OCI-M2 (cell line): ENCODE measurements around the gene CD101.
A peak's percentile ranks its signal among the peaks of the same experiment; 100 is the strongest.

ENCODE experiments used
- DNase-seq: peaks from one replicate; lab custom pipeline; 2025; ENCODE audit not compliant: unreplicated experiment; lab: John Stamatoyannopoulos, UW

Gene CD101

DNA sequence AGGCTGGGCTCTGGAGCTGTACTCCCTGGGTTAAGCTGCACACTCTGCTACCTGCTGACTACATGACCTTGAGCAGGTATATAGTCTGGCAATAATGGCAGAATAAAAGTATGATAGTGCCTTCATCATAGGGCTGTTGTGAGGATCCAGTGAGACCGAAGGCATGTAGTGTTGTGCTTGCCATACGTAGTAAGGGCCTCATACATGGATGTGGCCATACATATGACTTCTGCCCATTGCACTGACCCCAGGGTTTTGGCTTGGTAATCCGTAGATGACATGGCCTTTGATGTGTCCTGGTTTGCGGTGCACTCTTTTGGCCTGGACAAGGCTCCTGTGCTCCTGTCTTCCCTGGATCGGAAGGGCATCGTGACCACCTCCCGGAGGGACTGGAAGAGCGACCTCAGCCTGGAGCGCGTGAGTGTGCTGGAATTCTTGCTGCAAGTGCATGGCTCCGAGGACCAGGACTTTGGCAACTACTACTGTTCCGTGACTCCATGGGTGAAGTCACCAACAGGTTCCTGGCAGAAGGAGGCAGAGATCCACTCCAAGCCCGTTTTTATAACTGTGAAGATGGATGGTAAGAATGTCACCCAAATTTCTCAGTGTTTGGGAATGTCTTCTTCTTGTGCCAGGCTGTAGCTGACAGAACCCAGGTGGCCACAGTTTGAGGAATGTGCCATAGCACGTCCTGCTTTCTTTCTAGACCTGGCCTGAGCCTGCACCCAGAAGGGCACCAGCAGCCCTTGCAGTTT lies 17.0 kb upstream of the CD101 start:
- DNase-seq, result no peak

DNA sequence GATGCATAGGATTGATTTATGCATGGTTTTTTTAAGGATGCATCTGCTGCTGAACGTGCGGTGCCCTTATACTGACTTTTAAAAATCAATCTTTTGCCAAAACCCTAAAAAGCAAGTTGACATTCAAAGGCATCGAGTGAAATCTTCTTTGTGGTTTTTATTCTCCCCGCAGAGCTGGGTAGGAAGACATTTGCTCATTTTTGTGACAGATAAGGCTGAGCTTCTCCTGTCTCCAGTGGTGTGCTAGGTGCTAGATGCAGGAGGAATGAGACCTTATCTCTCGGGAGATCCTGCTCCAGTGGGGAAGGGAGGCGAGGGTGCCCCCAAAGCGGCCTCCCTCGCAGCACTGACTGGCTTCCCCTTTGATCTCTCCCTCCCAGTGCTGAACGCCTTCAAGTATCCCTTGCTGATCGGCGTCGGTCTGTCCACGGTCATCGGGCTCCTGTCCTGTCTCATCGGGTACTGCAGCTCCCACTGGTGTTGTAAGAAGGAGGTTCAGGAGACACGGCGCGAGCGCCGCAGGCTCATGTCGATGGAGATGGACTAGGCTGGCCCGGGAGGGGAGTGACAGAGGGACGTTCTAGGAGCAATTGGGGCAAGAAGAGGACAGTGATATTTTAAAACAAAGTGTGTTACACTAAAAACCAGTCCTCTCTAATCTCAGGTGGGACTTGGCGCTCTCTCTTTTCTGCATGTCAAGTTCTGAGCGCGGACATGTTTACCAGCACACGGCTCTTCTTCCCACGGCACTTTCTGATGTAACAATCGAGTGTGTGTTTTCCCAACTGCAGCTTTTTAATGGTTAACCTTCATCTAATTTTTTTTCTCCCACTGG lies 14.9 kb upstream of the CD101 start:
- no peak for DNase-seq

DNA sequence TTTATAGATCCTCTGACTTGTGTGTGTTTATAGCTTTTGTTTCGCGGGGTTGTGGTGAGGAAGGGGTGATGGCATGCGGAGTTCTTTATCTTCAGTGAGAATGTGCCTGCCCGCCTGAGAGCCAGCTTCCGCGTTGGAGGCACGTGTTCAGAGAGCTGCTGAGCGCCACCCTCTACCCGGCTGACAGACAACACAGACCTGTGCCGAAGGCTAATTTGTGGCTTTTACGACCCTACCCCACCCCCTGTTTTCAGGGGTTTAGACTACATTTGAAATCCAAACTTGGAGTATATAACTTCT lies 14.4 kb upstream of the CD101 start:
- peak; percentile 66 for DNase-seq

DNA sequence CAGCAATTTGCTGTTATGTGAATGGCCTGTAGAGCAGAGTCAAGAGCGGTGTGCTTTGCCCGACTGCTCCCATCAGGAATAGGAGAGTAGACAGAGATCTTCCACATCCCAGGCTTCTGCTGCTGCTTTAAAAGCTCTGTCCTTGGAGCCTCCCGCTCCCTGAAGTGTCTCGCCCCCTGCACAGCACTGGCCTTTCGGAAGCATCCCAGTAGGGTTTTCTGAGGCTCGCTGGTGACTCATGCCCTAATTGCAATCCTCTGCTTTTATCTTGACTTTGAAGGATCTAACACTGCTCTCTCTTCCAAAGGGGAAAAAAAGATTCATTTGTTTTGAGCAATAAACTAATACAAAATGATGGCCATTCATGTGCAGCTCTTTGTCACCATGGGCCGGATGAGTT lies 13.3 kb upstream of the CD101 start:
- no peak for DNase-seq

DNA sequence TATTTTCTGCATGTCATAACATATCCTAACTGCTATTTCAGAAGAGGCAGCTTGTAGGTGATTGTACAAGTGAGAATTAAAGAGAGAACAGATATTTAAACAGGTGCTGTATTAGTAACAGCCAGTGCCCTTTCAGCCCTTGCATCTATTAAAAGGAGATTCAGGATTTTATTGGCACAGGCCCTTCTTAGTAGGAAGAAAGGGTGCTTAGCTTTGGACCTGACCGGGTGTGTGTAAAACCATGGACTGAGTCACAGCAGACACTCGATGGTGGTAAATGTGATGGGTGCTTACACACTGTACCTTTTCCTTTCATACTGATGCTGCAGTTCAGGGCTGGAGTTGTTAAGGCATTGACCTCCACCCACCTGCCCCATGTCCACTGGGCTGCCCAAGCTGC lies 12.7 kb upstream of the CD101 start:
- no peak for DNase-seq

DNA sequence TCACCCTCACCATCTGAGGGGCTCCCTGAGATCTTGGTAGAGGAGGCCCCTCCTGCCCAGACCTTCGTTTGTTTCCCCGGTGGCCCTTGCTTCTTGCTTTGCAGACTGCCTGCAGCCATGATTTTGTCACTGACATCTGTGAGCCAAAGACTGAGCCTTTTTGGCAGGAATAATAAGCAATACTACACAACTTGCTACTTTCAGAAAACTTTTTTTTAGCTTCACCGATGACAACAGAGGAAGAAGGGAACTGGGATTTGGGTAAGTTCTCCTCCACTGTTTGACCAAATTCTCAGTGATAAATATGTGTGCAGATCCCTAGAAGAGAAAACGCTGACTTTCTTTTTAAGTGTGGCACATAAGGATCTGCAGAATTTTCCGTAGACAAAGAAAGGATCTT lies 11.7 kb upstream of the CD101 start:
- no peak for DNase-seq

DNA sequence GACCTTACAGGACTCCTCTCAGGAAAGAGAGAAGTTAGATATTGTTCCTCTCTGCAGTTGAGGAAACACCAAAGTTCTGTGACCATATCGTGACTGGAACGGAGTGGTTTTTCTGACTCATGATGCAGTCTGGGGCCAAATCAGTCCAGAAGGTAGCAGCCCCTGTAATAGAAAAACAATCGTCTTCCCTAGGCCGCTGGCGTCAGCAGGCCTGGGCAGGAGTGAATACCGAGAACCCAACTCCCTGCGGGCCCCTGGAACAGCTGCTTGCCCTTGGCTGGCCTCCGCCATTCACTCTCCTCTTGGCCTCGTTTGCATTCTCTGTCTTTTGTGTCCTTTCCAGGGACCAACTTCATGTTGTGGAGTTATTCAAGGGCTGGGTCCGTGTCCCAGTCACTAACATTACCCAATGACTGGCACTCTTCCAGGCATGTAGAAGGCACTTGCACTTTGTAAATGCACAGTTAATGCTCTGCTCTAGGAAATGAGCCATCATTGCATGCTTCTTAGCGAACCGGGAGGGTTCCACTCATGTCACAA lies 10.9 kb upstream of the CD101 start:
- DNase-seq, result no peak

DNA sequence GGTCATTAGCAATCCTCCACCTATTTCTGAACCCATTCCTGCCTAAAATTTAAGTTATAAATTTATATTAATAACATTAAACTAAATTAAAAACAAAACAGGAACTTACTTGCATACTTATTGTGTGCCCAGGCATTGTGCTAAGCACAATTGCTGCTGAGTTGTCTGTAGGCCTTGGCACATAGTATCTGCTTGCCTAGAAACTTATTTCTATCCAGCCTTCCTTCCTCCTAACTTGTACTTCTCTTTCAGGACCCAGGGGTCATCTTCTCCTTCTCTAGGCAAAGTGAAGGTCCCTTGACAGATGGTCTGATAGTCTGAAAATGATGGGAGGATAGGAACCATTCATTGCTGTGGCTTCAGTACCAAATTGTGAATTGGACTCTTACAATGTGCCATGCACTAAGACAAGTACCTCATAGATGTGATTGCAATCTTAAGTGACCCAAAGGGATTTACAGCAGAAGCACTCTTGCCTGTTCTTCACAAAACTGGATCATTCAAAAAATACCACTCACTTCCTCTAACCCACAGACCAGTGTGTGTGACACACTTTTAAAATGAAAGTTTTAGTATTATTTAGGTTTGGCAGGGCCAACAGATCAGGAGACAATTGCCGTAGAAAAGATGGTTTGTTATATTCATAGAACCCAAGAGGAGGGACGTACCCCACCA lies 10.3 kb upstream of the CD101 start:
- no peak for DNase-seq

DNA sequence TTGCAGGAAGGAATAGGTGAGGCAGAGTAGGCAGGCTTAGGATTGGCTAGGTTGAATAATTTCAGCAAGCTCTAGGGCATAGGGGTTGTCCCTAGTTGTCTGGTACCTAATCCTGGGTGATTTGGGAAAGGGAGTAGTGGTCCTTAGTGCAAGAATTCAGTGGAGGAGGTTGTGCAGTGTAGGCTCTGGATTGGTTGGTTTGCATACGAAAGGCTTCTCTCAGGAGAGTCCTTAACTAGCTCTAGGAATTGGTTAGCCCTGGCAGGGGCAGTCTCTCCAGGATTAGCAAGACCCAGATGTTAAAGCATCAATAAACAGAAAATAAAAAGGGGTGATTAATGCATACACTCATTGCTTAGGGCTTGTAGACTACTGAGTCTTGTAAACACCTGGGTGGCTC lies 9.6 kb upstream of the CD101 start:
- DNase-seq, result no peak

DNA sequence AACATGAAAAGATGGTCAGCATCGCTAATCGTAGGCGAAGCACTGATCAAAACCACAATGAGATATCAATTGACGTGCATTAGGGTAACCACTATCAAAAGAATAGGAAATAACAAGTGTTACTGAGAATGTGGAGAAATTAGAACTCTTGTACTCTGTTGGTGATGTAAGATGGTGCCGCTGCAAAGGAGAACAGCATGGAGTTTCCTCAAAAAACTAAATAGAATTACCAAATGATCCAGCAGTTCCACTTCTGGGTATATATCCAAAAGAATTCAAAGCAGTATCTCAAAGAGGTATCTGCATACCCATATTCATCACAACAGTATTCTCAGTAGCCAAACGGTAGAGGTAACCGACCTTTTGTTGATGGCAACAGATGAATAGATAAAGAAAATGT lies 8.3 kb upstream of the CD101 start:
- no peak for DNase-seq

DNA sequence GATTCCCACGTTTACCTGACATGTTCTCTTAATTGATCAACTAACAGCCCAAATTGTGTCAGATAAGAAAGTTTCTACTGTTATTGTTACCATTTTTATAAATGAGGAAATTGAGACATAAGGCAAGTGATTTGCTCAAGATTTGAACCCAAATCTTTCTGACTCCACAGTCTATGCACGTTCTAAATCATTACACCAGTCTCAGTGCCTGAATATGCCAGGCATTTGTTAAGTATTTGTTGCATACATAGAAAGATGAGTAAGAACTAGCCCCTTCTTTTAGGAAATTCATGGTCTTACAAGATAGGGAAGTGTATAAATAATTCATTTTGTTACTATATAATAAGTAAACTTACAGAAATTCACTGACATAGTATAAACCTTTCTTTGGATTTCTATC lies 7.1 kb upstream of the CD101 start:
- DNase-seq, result no peak

DNA sequence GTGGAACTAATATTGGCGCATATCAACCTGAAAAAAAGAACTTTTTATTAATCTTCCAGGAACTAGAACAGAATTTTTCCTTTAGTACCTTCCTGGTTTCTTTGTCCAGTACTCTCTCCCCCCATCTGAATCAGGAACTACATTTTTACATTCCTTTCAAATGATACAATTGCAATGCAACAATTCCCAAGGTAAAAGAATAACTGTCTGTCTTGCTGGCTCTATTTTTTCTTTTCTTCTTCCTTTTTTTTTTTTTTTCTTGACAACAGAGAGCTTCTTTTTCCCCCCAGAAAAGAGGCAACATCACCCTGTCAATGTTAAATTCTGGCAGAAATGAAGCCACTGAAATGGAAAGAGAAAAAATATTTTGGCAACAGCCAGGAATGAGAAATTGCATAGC lies 4.5 kb upstream of the CD101 start:
- DNase-seq, result no peak

DNA sequence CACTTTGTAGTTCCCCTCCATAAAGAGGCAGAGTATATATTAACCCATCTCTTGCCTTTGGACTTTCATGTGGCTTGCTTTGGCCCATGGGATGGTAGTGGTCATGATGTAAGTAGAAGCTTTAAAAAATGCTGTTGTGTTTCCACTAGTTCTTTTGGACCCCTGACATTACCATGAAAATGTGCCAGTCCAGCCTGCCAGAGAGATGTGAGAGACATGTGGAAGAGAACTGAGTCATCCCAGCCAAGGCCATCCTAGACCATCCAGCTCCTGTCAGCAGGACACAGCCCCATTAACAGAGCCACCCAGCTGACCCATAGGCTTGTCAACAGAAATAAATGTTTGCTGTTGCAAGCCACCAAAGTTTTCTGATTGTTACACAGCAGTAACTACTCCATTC lies 3.9 kb upstream of the CD101 start:
- no peak for DNase-seq

DNA sequence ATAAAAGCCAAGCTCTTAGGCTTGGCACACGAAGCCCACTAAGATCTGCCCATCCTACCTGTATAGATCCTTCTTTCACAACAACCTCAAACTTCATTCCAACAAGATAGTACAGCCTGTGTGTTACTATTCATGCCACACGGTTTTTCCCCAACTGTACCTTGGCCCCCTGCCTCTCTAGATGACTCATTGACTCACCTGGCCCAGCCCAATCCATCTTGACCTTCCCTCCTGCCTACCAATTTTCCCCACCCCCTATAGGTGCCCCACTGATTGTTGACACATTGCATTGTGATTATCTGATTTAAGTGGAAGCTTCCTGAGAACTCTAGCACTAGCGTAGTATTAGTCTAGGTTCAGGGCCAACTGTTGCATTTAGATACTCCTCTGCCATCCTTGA lies 2.0 kb upstream of the CD101 start:
- DNase-seq, result no peak

DNA sequence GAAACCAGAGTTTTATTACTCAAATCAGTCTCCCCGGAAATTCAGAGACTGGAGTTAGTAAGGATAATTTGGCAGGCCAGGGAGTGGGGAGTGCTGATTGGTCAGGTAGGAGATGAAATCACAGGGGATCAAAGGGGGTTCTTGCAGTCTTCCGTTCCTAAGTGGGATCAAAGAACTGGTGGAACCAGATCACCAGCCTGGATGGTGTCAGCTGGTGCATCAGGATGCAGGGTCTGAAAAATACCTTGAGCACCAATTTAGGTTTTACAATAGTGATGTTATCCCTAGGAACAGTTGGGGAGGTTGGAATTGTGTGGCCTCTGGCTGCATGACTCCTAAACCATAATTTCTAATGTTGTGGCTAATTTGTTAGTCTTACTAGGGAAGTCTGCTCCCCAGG lies 1.4 kb upstream of the CD101 start:
- DNase-seq, result no peak

DNA sequence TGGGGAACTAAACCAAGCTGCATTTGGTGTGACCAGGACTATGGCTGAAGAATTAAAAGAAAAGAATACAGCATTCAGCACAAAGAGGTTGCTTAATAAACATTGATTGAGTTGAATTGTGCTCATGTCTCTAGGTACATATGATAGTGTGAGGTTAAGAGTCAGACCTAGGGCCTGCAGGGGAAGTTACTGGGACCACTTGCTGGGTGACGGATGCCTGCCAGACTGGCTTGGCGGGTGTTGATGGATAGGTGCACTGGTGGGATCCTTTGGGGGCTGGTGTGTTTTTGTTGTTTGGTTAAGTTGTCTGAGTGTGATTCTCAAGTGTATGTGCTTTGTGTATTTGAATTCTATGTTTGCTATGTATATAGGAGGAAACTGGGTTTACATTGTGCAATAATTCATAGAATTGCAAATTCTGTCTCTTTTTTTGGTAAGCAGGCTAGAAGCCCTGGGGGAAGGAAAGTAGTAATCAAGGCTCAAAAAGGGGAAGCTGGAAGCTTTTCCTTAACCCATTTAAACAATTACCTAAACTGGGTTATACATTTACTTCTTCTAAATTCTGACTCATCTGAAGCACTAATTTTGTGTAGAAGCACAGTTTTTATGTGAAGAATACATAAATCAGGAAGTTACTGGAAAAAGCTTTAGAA lies 1.8 kb downstream of the CD101 start:
- DNase-seq, result no peak

DNA sequence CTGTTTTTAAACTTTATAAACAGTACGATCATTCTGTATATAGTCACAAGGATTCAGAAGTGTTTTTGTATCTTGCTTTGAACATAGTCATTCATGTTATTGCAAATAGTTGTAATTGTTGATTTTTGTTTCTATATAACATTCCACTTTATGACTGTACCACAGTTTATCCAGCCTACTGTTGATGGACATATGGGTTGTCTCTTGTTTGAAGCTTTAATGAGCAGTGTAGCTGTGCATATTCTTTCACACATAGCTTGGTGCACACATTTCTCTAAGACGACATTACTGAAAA lies 6.1 kb downstream of the CD101 start:
- DNase-seq, result no peak

DNA sequence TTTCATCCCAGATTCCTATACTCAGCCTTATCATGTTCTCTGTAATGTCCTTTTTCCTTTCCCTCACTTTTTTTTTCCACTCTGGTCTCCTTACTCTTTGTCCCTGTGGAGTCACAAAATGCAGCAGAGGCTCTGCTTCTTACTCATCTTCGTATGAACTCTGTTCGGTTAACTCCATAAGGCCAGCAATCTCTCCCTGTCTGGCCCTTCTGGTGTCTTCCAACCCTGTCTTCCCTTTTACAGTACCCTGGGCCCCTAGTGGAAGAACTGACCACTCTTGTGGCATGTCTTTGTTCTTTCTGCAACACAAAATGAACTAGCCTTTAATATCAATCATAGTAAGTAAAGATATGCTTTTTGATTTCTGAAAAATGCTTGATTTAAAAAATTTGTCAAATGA lies 7.1 kb downstream of the CD101 start:
- DNase-seq, result no peak

DNA sequence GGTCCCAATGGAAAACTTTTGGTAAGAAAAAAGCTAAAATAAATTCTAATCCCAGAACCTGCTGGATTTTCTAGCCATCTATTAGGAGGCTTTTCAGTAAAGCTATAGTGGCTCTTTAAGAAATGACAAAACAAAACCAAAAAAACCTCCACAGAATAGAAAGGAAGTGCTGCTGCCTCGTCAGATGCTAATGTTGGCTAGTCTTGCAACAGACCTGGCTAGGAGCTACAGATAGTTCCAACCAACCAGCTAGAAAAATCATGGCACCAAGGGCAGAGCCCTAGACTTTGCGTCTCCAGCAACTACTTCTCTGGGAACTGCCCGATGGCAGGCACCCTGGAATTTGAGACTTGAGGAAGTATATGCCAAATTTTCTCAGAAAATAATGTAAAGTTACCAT lies 7.6 kb downstream of the CD101 start:
- DNase-seq, result no peak

DNA sequence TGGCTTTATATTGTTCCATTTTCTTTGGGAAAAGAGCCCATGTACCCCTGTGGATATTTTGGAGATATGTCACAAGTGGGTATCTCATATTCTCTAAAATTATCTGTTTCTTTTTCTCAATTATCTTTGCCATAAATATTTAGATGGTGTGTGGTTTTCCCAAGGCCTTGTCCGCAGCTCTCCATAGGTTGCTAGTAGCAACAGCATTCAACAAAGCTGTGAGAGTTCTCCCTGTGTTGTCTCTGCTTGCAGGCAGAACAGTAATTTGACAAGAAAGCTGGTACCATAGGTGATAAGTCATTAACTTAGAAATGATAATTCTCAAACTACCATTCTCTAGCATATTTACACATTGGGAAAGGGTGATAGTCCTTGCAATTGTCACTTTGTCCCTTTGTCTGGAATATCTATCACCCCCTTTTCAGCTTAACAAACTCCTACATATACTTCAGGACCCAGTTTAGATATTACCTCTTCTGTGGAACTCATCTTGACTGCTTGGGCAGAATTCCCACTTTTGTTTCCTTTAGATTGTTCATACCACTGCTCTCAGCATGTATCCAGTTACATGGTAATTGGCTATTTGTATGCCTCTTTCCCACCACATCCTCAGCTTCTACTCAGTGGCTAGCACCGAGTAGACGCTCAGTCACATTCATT lies 8.9 kb downstream of the CD101 start:
- DNase-seq, result no peak

DNA sequence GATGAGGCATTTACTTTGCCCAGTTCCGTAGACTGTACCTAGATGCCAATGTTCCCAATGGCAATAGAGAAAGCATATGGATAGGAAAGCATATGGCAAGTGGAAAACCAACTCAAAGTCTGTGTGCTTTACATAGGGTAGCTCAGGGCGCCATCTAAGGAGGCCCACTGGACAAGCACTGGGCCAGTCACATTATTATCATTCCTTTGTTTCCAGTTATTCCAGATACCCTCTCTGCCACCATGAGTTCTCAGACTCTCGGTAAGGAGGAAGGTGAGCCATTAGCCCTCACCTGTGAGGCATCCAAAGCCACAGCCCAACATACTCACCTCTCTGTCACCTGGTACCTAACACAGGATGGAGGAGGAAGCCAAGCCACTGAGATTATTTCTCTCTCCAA lies 9.8 kb downstream of the CD101 start:
- no peak for DNase-seq
